ENCODE data around the gene TREML1.
"Not testable (repeated sequence)": the region's sequence is repeated elsewhere in the genome, so short reads cannot be mapped to it uniquely, and the experiment has no call there.

Gene TREML1

GRCh38 chr6:41153992-41154625, at the start of gene TREML1:
Gene TREML1, minus strand, starts transcription at chr6:41154347. Its CDS starts 59 bp downstream, at chr6:41154288.
- no peak for DNase-seq (ENCODE audit: low read depth)

DNA sequence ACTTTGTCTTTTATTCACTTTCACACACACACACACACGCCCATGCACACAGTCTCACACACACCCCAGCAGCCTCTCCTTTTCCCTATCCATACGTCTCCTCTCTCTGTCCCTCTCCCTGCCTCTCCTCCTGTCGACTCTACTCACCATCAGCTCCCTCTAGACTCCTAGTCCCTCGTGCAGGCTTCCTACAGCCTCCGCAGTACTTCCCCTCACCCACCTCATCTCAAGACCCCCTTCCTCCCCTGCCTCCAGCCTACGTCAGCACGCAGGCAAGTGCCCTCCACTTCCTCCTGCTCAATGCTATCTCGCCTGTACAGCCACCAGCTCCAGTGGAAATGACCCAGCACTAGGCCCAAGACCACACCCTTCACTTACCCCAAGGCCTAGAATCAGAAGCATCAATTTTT, 47.6 kb upstream of the TREML1 start:
- no peak for DNase-seq (ENCODE audit: low read depth)

- no peak for DNase-seq (ENCODE audit: low read depth)
Measured at GRCh38 chr6:41200901-41201763, 47.0 kb upstream of the TREML1 start, which contains the start of gene TREML2. Gene TREML2, minus strand, starts transcription at chr6:41201149. Its CDS starts 141 bp downstream, at chr6:41201008.

- DNase-seq (ENCODE audit: low read depth): no peak
Measured at GRCh38 chr6:41200296-41200900, 46.3 kb upstream of the TREML1 start.

DNA sequence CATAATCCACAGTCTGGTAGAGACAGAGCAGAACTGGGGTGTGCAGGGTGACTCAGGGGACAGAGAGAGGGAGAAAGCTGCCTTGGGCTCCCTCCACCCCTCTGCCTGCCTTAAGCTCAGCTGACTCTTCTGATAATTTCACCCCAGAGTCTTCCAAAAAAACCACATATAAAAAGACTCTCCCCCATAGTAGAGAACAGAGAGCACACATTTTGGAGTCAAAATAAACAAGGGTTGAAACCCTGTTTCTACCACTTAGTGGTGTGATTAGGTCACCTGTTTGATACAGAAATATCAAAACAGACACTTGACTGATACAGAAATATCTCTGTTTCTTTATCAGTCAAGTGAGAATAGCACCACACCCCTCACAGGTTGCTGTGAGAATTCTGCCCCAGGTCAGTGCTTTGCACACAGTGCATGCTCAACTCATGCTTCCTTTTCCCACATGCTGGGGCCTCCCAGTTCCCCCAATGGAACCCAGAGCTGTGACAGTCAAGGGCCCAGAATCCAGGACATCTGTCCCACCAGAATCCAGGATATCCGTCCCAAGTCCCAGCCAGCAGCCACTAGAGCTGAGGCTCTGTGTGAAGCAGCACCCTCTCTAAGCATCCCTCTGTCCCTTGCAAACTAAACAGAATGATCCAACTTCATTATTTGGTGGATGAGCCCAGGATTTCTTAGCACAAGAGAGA, 45.6 kb upstream of the TREML1 start:
- no peak for DNase-seq (ENCODE audit: low read depth)

DNA sequence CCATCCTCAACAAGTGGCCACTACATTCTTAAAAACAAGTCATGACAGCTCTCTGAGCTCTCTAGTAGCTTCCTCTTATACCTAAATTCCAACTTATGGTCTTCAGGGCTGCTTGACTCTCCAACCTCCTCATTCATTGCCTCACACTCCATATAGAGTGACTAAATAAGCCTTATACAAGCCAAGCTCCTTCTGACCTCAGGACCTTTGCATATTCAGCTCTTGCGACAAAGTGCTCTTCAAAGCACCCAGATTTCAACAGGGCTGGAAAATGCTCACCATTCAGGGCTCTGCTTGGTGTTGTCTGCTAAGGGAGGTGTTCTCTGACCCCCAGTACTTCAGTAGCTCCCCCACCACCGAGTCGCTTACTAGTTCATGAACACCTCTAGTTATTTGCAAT, 43.1 kb upstream of the TREML1 start:
- DNase-seq (ENCODE audit: low read depth): no peak

DNA sequence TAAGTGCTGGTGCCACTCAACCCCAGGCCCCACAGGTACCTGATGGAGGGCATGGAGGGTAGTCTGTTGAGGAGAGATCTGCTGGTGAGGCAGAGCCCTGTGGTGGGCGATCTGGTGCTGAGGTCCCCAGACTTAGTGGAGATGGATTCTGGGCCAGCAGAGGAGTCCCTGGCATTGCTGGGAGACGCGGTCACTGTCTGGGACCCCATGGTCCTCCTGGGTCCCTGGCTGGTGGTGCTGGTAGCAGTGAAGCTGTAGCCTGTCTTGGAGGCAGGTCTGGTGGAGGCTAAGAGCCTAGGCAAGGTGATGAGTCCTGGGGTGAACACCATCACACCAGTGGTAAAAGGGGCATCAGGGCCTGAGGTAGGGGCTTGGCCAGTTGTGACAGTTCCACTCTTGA, 40.2 kb upstream of the TREML1 start:
- no peak for DNase-seq (ENCODE audit: low read depth)

GRCh38 chr6:41193884-41194283, 39.7 kb upstream of the TREML1 start:
- no peak for DNase-seq (ENCODE audit: low read depth)

GRCh38 chr6:41193171-41193734, 39.1 kb upstream of the TREML1 start:
- DNase-seq (ENCODE audit: low read depth): no peak

- no peak for DNase-seq (ENCODE audit: low read depth)
Measured at GRCh38 chr6:41191569-41191968, 37.4 kb upstream of the TREML1 start.

GRCh38 chr6:41190791-41191190, 36.6 kb upstream of the TREML1 start:
- no peak for DNase-seq (ENCODE audit: low read depth)

- DNase-seq (ENCODE audit: low read depth): no peak
Measured at GRCh38 chr6:41189967-41190366, 35.8 kb upstream of the TREML1 start.

DNA sequence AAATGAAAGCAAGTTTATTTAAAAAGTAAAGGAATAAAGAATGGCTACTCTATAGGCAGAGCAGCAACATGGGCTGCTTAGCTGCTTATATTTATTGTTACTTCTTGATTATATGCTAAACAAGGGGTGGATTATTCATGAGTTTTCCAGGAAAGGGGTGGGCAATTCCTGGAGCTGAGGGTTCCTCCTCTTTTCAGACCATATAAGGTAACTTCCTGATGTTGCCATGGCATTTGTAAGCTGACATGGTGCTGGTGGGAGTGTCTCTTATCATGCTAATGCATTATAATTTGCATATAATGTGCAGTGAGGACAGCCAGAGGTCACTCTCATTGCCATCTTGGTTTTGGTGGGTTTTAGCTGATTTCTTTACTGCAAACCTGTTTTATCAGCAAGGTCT, 34.9 kb upstream of the TREML1 start:
- not testable (repeated sequence) for DNase-seq (ENCODE audit: low read depth)

GRCh38 chr6:41187924-41188886, 34.1 kb upstream of the TREML1 start:
- no peak for DNase-seq (ENCODE audit: low read depth)

DNA sequence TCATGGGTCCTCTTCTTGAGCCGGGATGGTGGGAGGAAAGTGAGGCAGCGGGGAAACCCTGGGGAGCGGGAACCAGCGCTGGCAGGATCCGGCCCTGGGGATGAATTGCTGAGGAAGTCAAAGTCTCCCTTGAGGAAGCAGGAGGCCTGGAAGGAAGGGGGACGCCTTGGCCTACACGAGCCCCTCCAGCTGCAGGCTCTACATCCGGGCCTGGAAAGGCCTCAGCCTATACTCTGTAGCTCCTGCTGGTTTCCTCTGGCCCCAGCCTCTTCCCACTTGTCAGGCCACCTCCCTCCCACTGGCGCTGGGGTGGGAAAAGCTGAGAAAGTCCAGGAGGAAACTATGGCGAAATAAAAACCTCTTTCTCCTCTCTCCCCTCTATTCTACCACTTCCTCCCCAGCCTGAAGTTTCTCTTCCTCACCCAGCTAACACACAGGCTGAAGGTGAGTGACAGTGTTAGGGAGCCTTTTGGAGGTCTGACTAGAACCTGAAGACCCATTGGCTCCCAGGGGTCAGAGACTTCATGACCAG, 31.9 kb upstream of the TREML1 start:
- DNase-seq (ENCODE audit: low read depth): no peak

GRCh38 chr6:41184761-41185160, 30.6 kb upstream of the TREML1 start:
- no peak for DNase-seq (ENCODE audit: low read depth)

- no peak for DNase-seq (ENCODE audit: low read depth)
Measured at GRCh38 chr6:41182069-41183034, 28.2 kb upstream of the TREML1 start.

DNA sequence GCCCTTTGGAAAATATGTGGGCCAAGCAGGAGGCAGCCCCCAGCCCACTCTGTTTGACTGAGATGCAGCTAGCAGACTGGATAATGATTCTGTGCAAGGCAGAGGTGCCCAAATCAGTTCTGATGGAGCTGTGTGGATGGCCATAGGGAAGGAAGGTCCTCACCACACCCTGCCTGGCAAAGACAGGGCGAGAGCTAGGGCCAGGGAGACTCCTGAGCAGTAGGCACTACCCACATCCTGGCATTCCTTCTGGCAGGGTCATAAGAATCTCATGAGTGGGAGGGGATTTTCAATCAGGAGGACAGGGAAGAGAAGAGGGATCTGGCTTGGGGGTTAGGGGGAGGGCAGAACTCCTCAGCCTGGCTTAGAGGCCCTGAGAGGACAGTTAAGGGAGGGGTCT, 27.4 kb upstream of the TREML1 start:
- no peak for DNase-seq (ENCODE audit: low read depth)

DNA sequence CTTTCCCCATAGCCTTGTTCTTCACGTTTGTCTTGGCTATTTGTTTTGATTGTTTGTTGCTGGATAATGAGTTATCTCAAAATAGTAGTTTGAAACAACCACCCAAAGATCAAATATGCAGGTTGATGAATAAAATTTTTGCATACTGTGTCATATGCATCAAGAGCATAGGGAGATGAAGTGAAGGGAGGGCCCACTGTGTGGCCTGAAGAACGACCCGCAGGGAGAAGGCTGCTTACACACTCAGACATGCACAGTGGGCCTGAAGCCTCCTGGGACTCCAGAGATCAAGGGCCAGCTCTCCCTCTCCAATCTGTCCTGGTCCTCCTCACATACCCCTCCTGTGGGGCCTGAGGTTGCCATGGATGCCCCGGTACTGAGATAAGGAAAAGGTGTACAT, 25.0 kb upstream of the TREML1 start:
- DNase-seq (ENCODE audit: low read depth): no peak

Data from HS-5 (cell line).